Smooth muscle cell of the umbilical artery (primary cell): ENCODE measurements around the gene BRCC3. TPM values are rescaled to one million over a fixed set of nuclear protein-coding genes. Genes with fewer than 3 reads are reported as not detected.

Experiments
- total RNA-seq: library from RNA; depleted of rRNA; stranded (reverse); fragments of >200 nt; gene quantifications from 2 replicates; pipeline ENCODE4 v1.2.3, GENCODE V29; 2014

Gene BRCC3
- 12.2 and 23.4 TPM in 2 replicates for total RNA-seq

DNA sequence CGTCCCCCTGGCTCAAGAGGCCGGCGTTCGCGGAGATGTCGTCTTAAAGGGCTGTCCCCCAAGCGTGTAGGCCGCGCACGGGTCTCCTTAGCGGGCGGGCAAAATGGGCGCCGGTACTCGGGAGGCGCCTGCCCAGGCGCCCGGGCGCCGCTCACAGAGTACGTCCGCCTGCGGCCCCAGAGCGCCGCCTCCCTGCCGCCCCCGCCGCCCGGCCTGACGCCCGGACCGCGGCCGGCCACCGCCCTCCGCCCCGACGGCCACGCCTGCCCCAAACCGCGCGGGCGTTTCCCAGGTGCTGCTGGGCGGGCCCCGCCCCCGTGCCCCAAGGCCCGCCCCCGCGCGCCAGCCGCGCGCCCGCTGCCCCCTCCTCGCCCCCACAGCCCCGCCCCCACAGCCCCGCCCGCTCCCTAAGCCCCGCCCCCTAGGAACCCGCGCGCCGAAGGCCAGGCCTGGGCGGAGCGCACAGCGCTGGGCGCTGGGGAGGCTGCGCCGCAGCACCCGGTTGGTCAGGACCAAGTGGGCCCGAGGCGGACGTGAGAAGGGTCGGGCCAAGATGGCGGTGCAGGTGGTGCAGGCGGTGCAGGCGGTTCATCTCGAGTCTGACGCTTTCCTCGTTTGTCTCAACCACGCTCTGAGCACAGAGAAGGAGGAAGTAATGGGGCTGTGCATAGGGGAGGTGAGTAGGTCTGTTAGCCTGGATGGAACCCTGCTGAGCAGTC, at the start of gene BRCC3, which contains the start of the genes CMC4 and MTCP1:
TSS of gene BRCC3 (plus strand) at position 534 of the 719 bp plus-strand sequence. CDS start at position 554, 20 bp downstream.
TSS of gene CMC4 (minus strand) at position 162 of the 719 bp plus-strand sequence. CDS start 7,113 bp downstream, outside the sequence.
TSS of gene MTCP1 (minus strand) at position 162 of the 719 bp plus-strand sequence. CDS start 5,126 bp downstream, outside the sequence.

DNA sequence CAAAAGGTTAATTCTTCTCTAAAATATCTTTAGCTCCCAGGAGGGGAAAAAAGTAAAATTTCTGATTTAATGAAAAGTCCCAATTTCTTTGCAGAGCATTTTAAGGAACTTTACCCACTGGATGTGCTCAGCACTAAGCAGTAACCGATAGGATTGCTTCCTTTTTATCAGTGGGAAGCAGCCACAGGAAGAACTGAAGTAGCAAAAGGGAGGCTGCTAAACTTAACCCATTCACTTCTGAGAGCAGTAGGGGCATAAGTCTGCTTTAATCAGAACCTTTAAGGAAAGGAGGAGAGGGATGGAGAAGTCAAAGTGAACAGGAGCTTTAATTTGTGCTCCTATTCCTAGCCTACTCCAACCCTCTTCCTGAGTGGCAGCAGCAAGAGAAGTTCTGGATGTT, 48.7 kb upstream of the BRCC3 start, which contains the start of gene F8:
TSS of gene F8 (minus strand) at position 139 of the 400 bp plus-strand sequence. CDS start 171 bp downstream, outside the sequence.

DNA sequence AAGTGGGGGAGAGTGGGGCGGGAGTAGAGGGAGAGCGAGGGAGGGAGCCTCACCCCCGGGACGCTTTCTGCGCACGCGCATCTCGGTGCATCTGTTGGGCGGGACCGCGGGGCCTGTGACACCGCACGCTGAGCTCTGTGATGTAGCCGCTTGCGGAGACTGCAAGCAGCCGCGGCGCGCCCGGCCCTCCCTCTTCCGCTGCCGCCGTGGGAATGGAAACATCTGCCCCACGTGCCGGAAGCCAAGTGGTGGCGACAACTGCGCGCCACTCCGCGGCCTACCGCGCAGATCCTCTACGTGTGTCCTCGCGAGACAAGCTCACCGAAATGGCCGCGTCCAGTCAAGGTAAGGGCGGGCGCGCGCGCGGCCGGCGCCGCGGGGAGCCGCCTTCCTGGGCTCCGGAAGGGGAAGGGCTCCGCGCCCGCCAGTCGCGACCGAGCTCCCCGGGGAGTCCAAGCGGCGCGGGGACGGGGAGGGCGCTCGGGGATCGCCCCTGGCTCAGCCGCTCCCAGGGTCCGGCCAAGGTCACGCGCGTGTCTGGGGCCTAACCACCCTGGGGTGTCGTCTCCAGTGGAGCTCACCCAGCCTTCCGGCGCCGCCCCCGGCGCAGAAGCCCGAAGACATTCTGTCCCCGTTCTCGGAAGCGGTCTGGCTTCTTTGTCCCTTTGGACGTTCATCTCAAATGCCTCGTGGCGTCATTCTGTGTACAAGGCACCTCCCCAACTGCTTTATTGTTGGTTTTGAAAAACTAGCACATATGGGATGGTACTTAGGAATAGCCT, 44.4 kb upstream of the BRCC3 start, which contains the start of gene FUNDC2:
TSS of gene FUNDC2 (plus strand) at position 118 of the 782 bp plus-strand sequence. CDS start at position 213, 95 bp downstream.

Other genes starting within 250 kb of the BRCC3 start
- not detected in 2 replicates for gene SMIM9, start 236.8 kb upstream of the BRCC3 start, total RNA-seq
- gene F8A1, start 185.2 kb upstream of the BRCC3 start, total RNA-seq, result 1.8 and 4.6 TPM in 2 replicates
- 2.4 and 2.9 TPM in 2 replicates for gene F8, start 48.8 kb upstream of the BRCC3 start, total RNA-seq
- gene FUNDC2, start 44.7 kb upstream of the BRCC3 start, total RNA-seq, result 38.8 and 47.2 TPM in 2 replicates
- 9.0 and 13.4 TPM in 2 replicates for gene CMC4, start 372 bp upstream of the BRCC3 start, total RNA-seq
- 0.30 and 3.1 TPM in 2 replicates for gene MTCP1, start 372 bp upstream of the BRCC3 start, total RNA-seq
- gene VBP1, start 145.0 kb downstream of the BRCC3 start, total RNA-seq, result 60.9 and 79.1 TPM in 2 replicates
- 0.69 and 1.5 TPM in 2 replicates for gene RAB39B, start 193.0 kb downstream of the BRCC3 start, total RNA-seq